ENCODE data around the gene EGR4. TPM values are rescaled to one million over a fixed set of nuclear protein-coding genes. Genes with fewer than 3 reads are reported as not detected.

Gene EGR4
- total RNA-seq, 1 experiment from 2014 or later = 0.75 TPM

GRCh38 chr2:73254343-73255006, 38.9 kb downstream of the EGR4 start:
- Histone ChIP-seq H3K9me3 (ENCODE audit: low read length) (no peaks in the 10 kb centered on the region), H3K79me2 (ENCODE audit: low read length) (no peaks in the 10 kb centered on the region), H3K4me1 (ENCODE audit: low read length) (no peaks in the 10 kb centered on the region), H4K20me1 (ENCODE audit: insufficient read depth, low read depth, low read length) (peaks cover 25% of the 10 kb centered on the region; the same call in 1 of the 2 replicates), H3K4me3 (ENCODE audit: low read length) (no peak overlapping the region), H3K4me2 (ENCODE audit: low read depth, low read length, poor library complexity, severe bottlenecking) (no peak overlapping the region), H3K9ac (ENCODE audit: low read length) (no peak overlapping the region), H3K9me2 (replicated peaks; ENCODE audit: insufficient read depth, low read length) (no peaks in the 10 kb centered on the region), H3K36me3 (ENCODE audit: insufficient read depth, low read length) (peaks cover 46% of the 10 kb centered on the region), H3K27ac (ENCODE audit: low read length) (no peak overlapping the region), H3K27me3 (ENCODE audit: low read length) (no peaks in the 10 kb centered on the region), H2AFZ (ENCODE audit: low read length) (no peak overlapping the region)
- DNase-seq = no peak

- H3K4me1 ChIP-seq (ENCODE audit: low read length) = no peaks in the 10 kb centered on the region
- peaks cover 31% of the 10 kb centered on the region; the same call in 1 of the 2 replicates for H4K20me1 ChIP-seq (ENCODE audit: insufficient read depth, low read depth, low read length)
- H3K9me3 ChIP-seq (ENCODE audit: low read length) = no peaks in the 10 kb centered on the region
- H3K9me2 ChIP-seq (replicated peaks; ENCODE audit: insufficient read depth, low read length) = no peaks in the 10 kb centered on the region
- H3K4me2 ChIP-seq (ENCODE audit: low read depth, low read length, poor library complexity, severe bottlenecking) = no peak overlapping the region
- H3K27ac ChIP-seq (ENCODE audit: low read length) = no peak overlapping the region
- no peak overlapping the region for H3K9ac ChIP-seq (ENCODE audit: low read length)
- peak; percentile 74 for DNase-seq
- no peak overlapping the region for H3K4me3 ChIP-seq (ENCODE audit: low read length)
- no peaks in the 10 kb centered on the region for H3K79me2 ChIP-seq (ENCODE audit: low read length)
- no peak overlapping the region for H2AFZ ChIP-seq (ENCODE audit: low read length)
- peaks cover 50% of the 10 kb centered on the region for H3K36me3 ChIP-seq (ENCODE audit: insufficient read depth, low read length)
- no peaks in the 10 kb centered on the region for H3K27me3 ChIP-seq (ENCODE audit: low read length)
Observed at GRCh38 chr2:73253901-73254300, 39.4 kb downstream of the EGR4 start.

GRCh38 chr2:73253400-73253799, 39.9 kb downstream of the EGR4 start:
- Histone ChIP-seq H3K79me2 (ENCODE audit: low read length) (no peaks in the 10 kb centered on the region), H3K36me3 (ENCODE audit: insufficient read depth, low read length) (peaks cover 55% of the 10 kb centered on the region), H3K4me1 (ENCODE audit: low read length) (no peaks in the 10 kb centered on the region), H3K9me2 (replicated peaks; ENCODE audit: insufficient read depth, low read length) (no peaks in the 10 kb centered on the region), H3K9me3 (ENCODE audit: low read length) (no peaks in the 10 kb centered on the region), H3K27me3 (ENCODE audit: low read length) (no peaks in the 10 kb centered on the region), H3K9ac (ENCODE audit: low read length) (no peak overlapping the region), H2AFZ (ENCODE audit: low read length) (no peak overlapping the region), H3K27ac (ENCODE audit: low read length) (no peak overlapping the region), H3K4me2 (ENCODE audit: low read depth, low read length, poor library complexity, severe bottlenecking) (no peak overlapping the region), H4K20me1 (ENCODE audit: insufficient read depth, low read depth, low read length) (peaks cover 32% of the 10 kb centered on the region; the same call in 1 of the 2 replicates), H3K4me3 (ENCODE audit: low read length) (no peak overlapping the region)
- DNase-seq = peak; percentile 61

GRCh38 chr2:73252238-73253027, 40.9 kb downstream of the EGR4 start:
- DNase-seq = peak; percentile 41
- H3K9ac ChIP-seq (ENCODE audit: low read length) = no peak overlapping the region
- H3K79me2 ChIP-seq (ENCODE audit: low read length) = no peaks in the 10 kb centered on the region
- no peaks in the 10 kb centered on the region for H3K9me3 ChIP-seq (ENCODE audit: low read length)
- H3K27me3 ChIP-seq (ENCODE audit: low read length) = no peaks in the 10 kb centered on the region
- H2AFZ ChIP-seq (ENCODE audit: low read length) = no peak overlapping the region
- no peak overlapping the region for H3K4me2 ChIP-seq (ENCODE audit: low read depth, low read length, poor library complexity, severe bottlenecking)
- H4K20me1 ChIP-seq (ENCODE audit: insufficient read depth, low read depth, low read length) = peaks cover 35% of the 10 kb centered on the region
- H3K36me3 ChIP-seq (ENCODE audit: insufficient read depth, low read length) = peaks cover 62% of the 10 kb centered on the region
- H3K27ac ChIP-seq (ENCODE audit: low read length) = no peak overlapping the region
- H3K4me3 ChIP-seq (ENCODE audit: low read length) = no peak overlapping the region
- H3K4me1 ChIP-seq (ENCODE audit: low read length) = no peaks in the 10 kb centered on the region
- H3K9me2 ChIP-seq (replicated peaks; ENCODE audit: insufficient read depth, low read length) = no peaks in the 10 kb centered on the region

GRCh38 chr2:73250872-73251846, 42.2 kb downstream of the EGR4 start:
- H3K36me3 ChIP-seq (ENCODE audit: insufficient read depth, low read length) = peaks cover 75% of the 10 kb centered on the region
- H3K9ac ChIP-seq (ENCODE audit: low read length) = no peak overlapping the region
- H3K9me3 ChIP-seq (ENCODE audit: low read length) = no peaks in the 10 kb centered on the region
- H3K27ac ChIP-seq (ENCODE audit: low read length) = no peak overlapping the region
- peaks cover 40% of the 10 kb centered on the region for H4K20me1 ChIP-seq (ENCODE audit: insufficient read depth, low read depth, low read length)
- no peaks in the 10 kb centered on the region for H3K27me3 ChIP-seq (ENCODE audit: low read length)
- H3K9me2 ChIP-seq (replicated peaks; ENCODE audit: insufficient read depth, low read length) = no peaks in the 10 kb centered on the region
- peaks cover 12% of the 10 kb centered on the region for H3K79me2 ChIP-seq (ENCODE audit: low read length)
- DNase-seq = no peak
- no peak overlapping the region for H3K4me3 ChIP-seq (ENCODE audit: low read length)
- H2AFZ ChIP-seq (ENCODE audit: low read length) = no peak overlapping the region
- no peaks in the 10 kb centered on the region for H3K4me1 ChIP-seq (ENCODE audit: low read length)
- H3K4me2 ChIP-seq (ENCODE audit: low read depth, low read length, poor library complexity, severe bottlenecking) = no peak overlapping the region

- H2AFZ ChIP-seq (ENCODE audit: low read length) = no peak overlapping the region
- H3K27me3 ChIP-seq (ENCODE audit: low read length) = no peaks in the 10 kb centered on the region
- H3K4me3 ChIP-seq (ENCODE audit: low read length) = no peak overlapping the region
- H3K9me2 ChIP-seq (replicated peaks; ENCODE audit: insufficient read depth, low read length) = no peaks in the 10 kb centered on the region
- H3K9ac ChIP-seq (ENCODE audit: low read length) = no peak overlapping the region
- no peaks in the 10 kb centered on the region for H3K4me1 ChIP-seq (ENCODE audit: low read length)
- no peak for DNase-seq
- no peaks in the 10 kb centered on the region for H3K9me3 ChIP-seq (ENCODE audit: low read length)
- no peak overlapping the region for H3K27ac ChIP-seq (ENCODE audit: low read length)
- peaks cover 81% of the 10 kb centered on the region for H3K36me3 ChIP-seq (ENCODE audit: insufficient read depth, low read length)
- H3K4me2 ChIP-seq (ENCODE audit: low read depth, low read length, poor library complexity, severe bottlenecking) = no peak overlapping the region
- peaks cover 26% of the 10 kb centered on the region for H3K79me2 ChIP-seq (ENCODE audit: low read length)
- peaks cover 54% of the 10 kb centered on the region for H4K20me1 ChIP-seq (ENCODE audit: insufficient read depth, low read depth, low read length)
Observed at GRCh38 chr2:73249636-73250035, 43.7 kb downstream of the EGR4 start.

- Histone ChIP-seq H4K20me1 (ENCODE audit: insufficient read depth, low read depth, low read length) (peaks cover 64% of the 10 kb centered on the region), H3K36me3 (ENCODE audit: insufficient read depth, low read length) (peaks cover 83% of the 10 kb centered on the region), H3K79me2 (ENCODE audit: low read length) (peaks cover 47% of the 10 kb centered on the region)
Observed at GRCh38 chr2:73246850-73247249, 46.5 kb downstream of the EGR4 start.

More at GRCh38 chr2:73246850-73247249, 46.5 kb downstream of the EGR4 start:
- Histone ChIP-seq H3K27ac (ENCODE audit: low read length) (no peak overlapping the region), H3K9me3 (ENCODE audit: low read length) (no peaks in the 10 kb centered on the region), H3K9ac (ENCODE audit: low read length) (no peak overlapping the region), H3K27me3 (ENCODE audit: low read length) (no peaks in the 10 kb centered on the region), H2AFZ (ENCODE audit: low read length) (no peak overlapping the region), H3K9me2 (replicated peaks; ENCODE audit: insufficient read depth, low read length) (no peaks in the 10 kb centered on the region), H3K4me2 (ENCODE audit: low read depth, low read length, poor library complexity, severe bottlenecking) (no peak overlapping the region), H3K4me3 (ENCODE audit: low read length) (no peak overlapping the region), H3K4me1 (ENCODE audit: low read length) (no peaks in the 10 kb centered on the region)
- DNase-seq = no peak

Measured in Karpas-422 (cell line).